H9 (cell line): ENCODE results near the gene HNRNPH2. TPM values are rescaled to one million over a fixed set of nuclear protein-coding genes. Genes with fewer than 3 reads are reported as not detected.

Experiments used
- DNase-seq: peaks from one replicate; pipeline ENCODE4 v3.0.0-alpha.2; 2017
- H2AFZ ChIP-seq: one replicate; pipeline ENCODE4 v1.6.1; 2013; ENCODE audit warnings: mild to moderate bottlenecking, low read length, control low read depth, moderate library complexity
- H2AK5ac ChIP-seq: 2 replicates; pipeline ENCODE4 v1.6.1; 2013; ENCODE audit warnings: low read length, control low read depth, mixed read lengths; ENCODE audit not compliant: insufficient read length
- H2BK120ac ChIP-seq: one replicate; pipeline ENCODE4 v1.6.1; 2013; ENCODE audit warnings: low read depth, mild to moderate bottlenecking, low read length, control low read depth, inconsistent platforms; ENCODE audit not compliant: poor library complexity, severe bottlenecking
- H2BK12ac ChIP-seq: 2 replicates; pipeline ENCODE4 v1.6.1; 2013; ENCODE audit warnings: low read length, control low read depth, mixed read lengths, low read depth; ENCODE audit not compliant: insufficient read length
- H2BK15ac ChIP-seq: 2 replicates; pipeline ENCODE4 v1.6.1; 2013; ENCODE audit warnings: low read depth, low read length, control low read depth
- H2BK20ac ChIP-seq: one replicate; pipeline ENCODE4 v1.6.1; 2013; ENCODE audit warnings: low read depth, mild to moderate bottlenecking, low read length, control low read depth, inconsistent platforms; ENCODE audit not compliant: poor library complexity, severe bottlenecking
- H2BK5ac ChIP-seq: 2 replicates; pipeline ENCODE4 v1.6.1; 2013; ENCODE audit warnings: low read length, control low read depth, mixed read lengths; ENCODE audit not compliant: insufficient read length
- H3K14ac ChIP-seq: 2 replicates; pipeline ENCODE4 v1.6.1; 2013; ENCODE audit warnings: low read length, control low read depth; ENCODE audit not compliant: insufficient read depth
- H3K18ac ChIP-seq: 2 replicates; pipeline ENCODE4 v1.6.1; 2013; ENCODE audit warnings: low read depth, mild to moderate bottlenecking, mixed read lengths, low read length, control low read depth; ENCODE audit not compliant: insufficient read length
- H3K23ac ChIP-seq: 2 replicates; pipeline ENCODE4 v1.6.1; 2013; ENCODE audit warnings: low read length, control low read depth, mixed read lengths, low read depth; ENCODE audit not compliant: insufficient read length
- H3K23me2 ChIP-seq: 2 replicates; pipeline ENCODE4 v1.6.1; 2013; ENCODE audit warnings: low read depth, mild to moderate bottlenecking, mixed read lengths, low read length, control low read depth; ENCODE audit not compliant: insufficient read length, poor library complexity, severe bottlenecking
- H3K27ac ChIP-seq: 2 replicates; pipeline ENCODE4 v1.5.1; 2013; ENCODE audit warnings: low read length, control low read depth, mixed read lengths, low read depth; ENCODE audit not compliant: insufficient read length
- H3K27me3 ChIP-seq: 2 replicates; pipeline ENCODE4 v1.6.1; 2013; ENCODE audit warnings: low read length, control low read depth, inconsistent platforms; ENCODE audit not compliant: insufficient read depth
- H3K4ac ChIP-seq: 2 replicates; pipeline ENCODE4 v1.6.1; 2013; ENCODE audit warnings: low read depth, mild to moderate bottlenecking, control low read depth, inconsistent platforms, low read length, moderate library complexity
- H3K4me1 ChIP-seq: 2 replicates; pipeline ENCODE4 v1.6.1; 2013; ENCODE audit warnings: low read length, control low read depth, inconsistent platforms; ENCODE audit not compliant: insufficient read depth
- H3K4me2 ChIP-seq: 2 replicates; pipeline ENCODE4 v1.6.1; 2013; ENCODE audit warnings: low read length, control low read depth, mixed read lengths; ENCODE audit not compliant: insufficient read length, insufficient read depth
- H3K56ac ChIP-seq: 2 replicates; pipeline ENCODE4 v1.6.1; 2013; ENCODE audit warnings: low read depth, mild to moderate bottlenecking, mixed read lengths, low read length, control low read depth; ENCODE audit not compliant: insufficient read length
- H3K79me1 ChIP-seq: 2 replicates; pipeline ENCODE4 v1.6.1; 2013; ENCODE audit warnings: low read depth, mild to moderate bottlenecking, moderate library complexity, low read length, control low read depth, inconsistent platforms; ENCODE audit not compliant: insufficient read depth, poor library complexity, severe bottlenecking
- H3K79me2 ChIP-seq: 2 replicates; pipeline ENCODE4 v1.6.1; 2013; ENCODE audit warnings: low read length, control low read depth, inconsistent platforms; ENCODE audit not compliant: insufficient read depth
- H3K9ac ChIP-seq: 2 replicates; pipeline ENCODE4 v1.6.1; 2013; ENCODE audit warnings: low read length, control low read depth, mixed read lengths; ENCODE audit not compliant: insufficient read length; ENCODE audit errors: extremely low read depth
- H3K9me3 ChIP-seq: one replicate; pipeline ENCODE4 v1.6.1; 2013; ENCODE audit warnings: low read depth, low read length, inconsistent platforms; ENCODE audit not compliant: control insufficient read depth
- H3T11ph ChIP-seq: one replicate; pipeline ENCODE4 v1.6.1; 2013; ENCODE audit warnings: mild to moderate bottlenecking, low read length, control low read depth, inconsistent platforms
- H4K20me1 ChIP-seq: one replicate; pipeline ENCODE4 v1.6.1; 2013; ENCODE audit not compliant: control insufficient read depth, insufficient read length, insufficient read depth
- H4K5ac ChIP-seq: 2 replicates; pipeline ENCODE4 v1.6.1; 2013; ENCODE audit warnings: low read depth, mild to moderate bottlenecking, mixed read lengths, low read length, control low read depth; ENCODE audit not compliant: insufficient read length
- H4K8ac ChIP-seq: replicated peaks from 2 replicates; pipeline ENCODE4 v1.6.1; 2013; ENCODE audit warnings: low read length, control low read depth, mixed read lengths, low read depth; ENCODE audit not compliant: insufficient read length
- H4K91ac ChIP-seq: 2 replicates; pipeline ENCODE4 v1.6.1; 2013; ENCODE audit warnings: low read depth, mild to moderate bottlenecking, moderate library complexity, mixed read lengths, low read length, control low read depth; ENCODE audit not compliant: insufficient read length
- H3K27ac Mint-ChIP-seq, 3 experiments: 2 replicates in 2 of 3; 3 replicates in 1 of 3; pipeline ENCODE4 v1.8.0; 2020 to 2021; ENCODE audit warnings: mixed read lengths in 3 of 3, mild to moderate bottlenecking in 1 of 3, moderate library complexity in 1 of 3
- H3K27me3 Mint-ChIP-seq: 2 replicates; pipeline ENCODE4 v1.8.0; 2021; ENCODE audit warnings: low read depth, mild to moderate bottlenecking, moderate library complexity, mixed read lengths
- H3K36me3 Mint-ChIP-seq, 3 experiments: 2 replicates in 2 of 3; 3 replicates in 1 of 3; pipeline ENCODE4 v1.8.0; 2020 to 2021; ENCODE audit warnings: low read depth in 3 of 3, mixed read lengths in 3 of 3; ENCODE audit not compliant: insufficient read depth in 1 of 3
- H3K4me1 Mint-ChIP-seq, 2 experiments: 2 replicates each; pipeline ENCODE4 v1.8.0; 2020; ENCODE audit warnings: mixed read lengths in 2 of 2
- H3K4me3 Mint-ChIP-seq, 2 experiments: 2 replicates in 1 of 2; 3 replicates in 1 of 2; pipeline ENCODE4 v1.8.0; 2020 to 2021; ENCODE audit warnings: mild to moderate bottlenecking in 2 of 2, mixed read lengths in 2 of 2, moderate library complexity in 1 of 2
- H3K9me3 Mint-ChIP-seq, 2 experiments: 2 replicates in 1 of 2; 3 replicates in 1 of 2; pipeline ENCODE4 v1.8.0; 2020; ENCODE audit warnings: mild to moderate bottlenecking in 2 of 2, mixed read lengths in 2 of 2, moderate library complexity in 1 of 2
- CTCF ChIP-seq: fragments of 200-600 bp; sonication (generic); conservative IDR thresholded peaks from 3 replicates; pipeline ENCODE4 v1.8.0; 2021; ENCODE audit warnings: antibody characterized with exemption, mild to moderate bottlenecking
- WGBS: extraction: QIAGEN DNeasy Blood & Tissue Kit; methylation state at CpG from one replicate; pipeline ENCODE4 v1.1.7; 2013; ENCODE audit warnings: missing lambda C conversion rate, low lambda C conversion rate, mixed read lengths; ENCODE audit not compliant: insufficient read length; ENCODE audit errors: extremely low coverage; 5-methylcytosine and 5-hydroxymethylcytosine counted together
- total RNA-seq: library from RNA; stranded (reverse); gene quantifications from 2 replicates; pipeline ENCODE4 v1.2.1, GENCODE V29; 2021

HNRNPH2 gene
- total RNA-seq, 1 experiment from 2014 or later = 60.2 TPM

- H3K79me2 ChIP-seq = no peaks in the 10 kb centered on the region
- peaks cover 47% of the 10 kb centered on the region for H3K9me3 ChIP-seq
- DNase-seq = no peak
- H2AFZ ChIP-seq = no peak overlapping the region
- H3K9ac ChIP-seq = no peak overlapping the region
- H3K27me3 ChIP-seq = no peaks in the 10 kb centered on the region
- H3K4me2 ChIP-seq = no peak overlapping the region
- no peak overlapping the region for H3K23ac ChIP-seq
- no peak overlapping the region for H3T11ph ChIP-seq
- no peak overlapping the region for H3K14ac ChIP-seq
- H3K4ac ChIP-seq = no peak overlapping the region
- no peaks in the 10 kb centered on the region; the same call in 1 of the 2 replicates for H3K4me1 ChIP-seq
- no peaks in the 10 kb centered on the region; the same call in 1 of the 2 replicates for H3K27me3 Mint-ChIP-seq
- H3K79me1 ChIP-seq = no peaks in the 10 kb centered on the region
- no peak overlapping the region for H3K27ac Mint-ChIP-seq
- no peak overlapping the region for H3K56ac ChIP-seq
- no peak overlapping the region for H2BK5ac ChIP-seq
- no peak overlapping the region for H3K18ac ChIP-seq
- peaks cover 24 to 28% (median 26%) of the 10 kb centered on the region in 3 experiments for H3K36me3 Mint-ChIP-seq
- H3K4me1 Mint-ChIP-seq = peaks cover 10 to 17% of the 10 kb centered on the region in 2 experiments
- no peak overlapping the region for H4K91ac ChIP-seq
- H3K27ac ChIP-seq = no peak overlapping the region
- no peak overlapping the region for H2BK20ac ChIP-seq
- no peak overlapping the region for H2BK12ac ChIP-seq
- WGBS = no CpG with 5 or more reads among the region's 3 CpGs
- H4K8ac ChIP-seq = no peak overlapping the region
- no peaks in the 10 kb centered on the region for H3K23me2 ChIP-seq
- H2BK120ac ChIP-seq = no peak overlapping the region
- H3K4me3 Mint-ChIP-seq = no peak overlapping the region
- H4K5ac ChIP-seq = no peak overlapping the region
- H2BK15ac ChIP-seq = no peak overlapping the region
- TF ChIP-seq CTCF = no peak
- no peak overlapping the region for H2AK5ac ChIP-seq
- H4K20me1 ChIP-seq = no peaks in the 10 kb centered on the region
- H3K9me3 Mint-ChIP-seq = peaks cover 59% of the 10 kb centered on the region in 2 experiments
Observed at GRCh38 chrX:101388604-101389003, 19.4 kb upstream of the HNRNPH2 start.
